ENCODE data around the gene GFRA4.
"Not testable (repeated sequence)": the region's sequence is repeated elsewhere in the genome, so short reads cannot be mapped to it uniquely, and the experiment has no call there.

Gene GFRA4

DNA sequence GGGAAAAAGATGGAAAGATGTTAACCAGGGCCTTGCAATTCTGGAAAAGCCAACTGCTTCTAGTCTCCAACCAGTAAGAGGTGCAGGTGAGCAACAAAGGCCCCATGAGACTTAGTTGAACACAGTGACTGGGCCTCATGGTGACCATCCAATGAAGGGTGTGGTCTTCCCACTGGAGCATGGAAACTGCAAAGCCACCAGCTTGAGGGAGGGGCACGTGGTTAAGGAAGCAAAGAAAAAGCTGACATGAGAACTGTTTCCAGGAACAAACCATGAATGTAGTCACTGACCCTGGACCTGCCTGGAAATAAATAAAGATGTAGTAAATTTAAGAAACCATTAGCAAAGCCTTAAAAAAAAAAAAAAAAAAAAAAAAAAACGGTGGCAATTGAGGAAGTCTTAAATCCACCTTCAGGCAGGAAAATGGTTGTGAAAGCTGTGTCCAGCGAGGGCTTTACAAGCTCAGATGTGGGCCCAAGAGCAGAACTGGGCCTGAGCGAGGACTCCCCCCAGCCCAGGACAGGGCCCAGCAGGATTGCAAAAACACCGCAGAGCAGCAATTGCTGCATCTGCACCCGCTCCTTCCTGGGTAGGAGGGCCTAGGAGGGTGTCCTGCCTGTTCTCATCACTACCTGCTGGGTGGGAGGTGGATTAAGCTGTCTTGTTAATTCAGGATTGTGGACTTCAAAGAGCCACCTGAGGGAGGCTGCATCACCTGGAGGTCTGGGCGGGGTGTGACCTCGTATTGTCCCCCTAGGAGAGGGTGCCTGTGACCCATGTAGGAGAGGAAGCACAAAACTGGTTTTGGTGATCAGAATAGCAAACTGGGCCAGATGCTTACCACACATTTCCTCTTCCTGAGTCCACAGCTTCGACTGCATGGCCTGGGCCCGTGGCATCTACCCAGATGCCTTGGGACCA is 10.3 kb downstream of the GFRA4 start:
- no peak for DNase-seq

GRCh38 chr20:3652221-3652620 is 11.0 kb downstream of the GFRA4 start:
- no peak for DNase-seq

GRCh38 chr20:3651204-3651962 is 11.8 kb downstream of the GFRA4 start:
- no peak for DNase-seq

DNA sequence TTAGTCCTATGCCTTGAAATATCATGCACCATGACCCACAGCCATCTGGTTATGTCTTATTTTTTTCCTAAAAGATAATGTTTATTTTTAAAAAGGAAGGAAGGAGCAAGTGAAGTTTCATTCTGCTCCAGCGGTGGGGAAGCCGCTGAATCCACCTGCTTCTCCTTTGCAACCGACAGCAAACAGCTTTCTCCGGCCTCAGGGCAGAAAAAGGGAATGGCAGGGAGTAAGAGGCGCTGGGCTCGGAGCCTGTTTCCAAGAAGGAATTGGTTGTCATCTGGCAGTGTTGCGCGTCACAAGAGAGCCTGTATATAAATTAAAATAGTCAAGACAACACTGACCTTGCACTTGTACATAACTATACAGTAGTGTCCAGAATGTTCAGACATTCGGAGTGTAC is 14.2 kb downstream of the GFRA4 start:
- DNase-seq, result no peak

DNA sequence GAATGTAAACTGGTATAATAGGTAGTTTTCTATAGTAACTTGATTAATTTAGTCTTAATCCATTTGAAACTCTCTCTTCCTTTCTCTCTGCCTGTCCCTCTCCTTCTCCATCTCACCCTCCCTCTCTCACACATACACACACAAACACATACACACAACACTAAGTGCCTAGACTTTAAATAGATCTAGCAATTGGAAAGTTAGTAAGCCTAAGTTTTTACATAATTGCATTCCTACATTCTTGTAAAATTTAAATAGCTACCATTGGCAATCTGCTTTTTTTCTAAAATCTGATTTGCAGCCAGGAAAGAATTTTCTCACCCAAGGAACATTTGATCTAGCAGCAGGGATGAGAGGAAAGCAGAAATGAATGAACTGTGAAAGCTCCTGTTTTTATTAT is 15.7 kb downstream of the GFRA4 start:
- DNase-seq, result no peak

- no peak for DNase-seq
These were observed 16.5 kb downstream of the GFRA4 start for GRCh38 chr20:3646651-3647050.

DNA sequence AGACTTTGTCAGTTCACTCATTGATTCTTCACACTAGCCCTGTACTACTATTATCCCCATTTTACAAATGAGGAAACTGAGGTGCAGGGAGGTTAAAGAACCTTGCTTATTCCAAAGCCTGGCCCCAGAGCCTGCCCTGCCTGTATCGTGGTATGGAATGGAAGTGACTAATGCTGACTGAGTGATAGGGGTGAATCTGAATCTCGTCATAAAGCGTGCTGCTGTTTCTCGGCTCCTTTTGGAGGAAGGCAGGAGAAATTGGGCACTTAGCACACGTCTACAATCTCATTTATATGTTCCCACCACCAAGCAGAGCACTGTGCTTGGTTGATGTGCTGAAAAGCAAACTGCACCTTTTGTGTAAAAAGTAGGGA is 17.1 kb downstream of the GFRA4 start:
- no peak for DNase-seq

DNA sequence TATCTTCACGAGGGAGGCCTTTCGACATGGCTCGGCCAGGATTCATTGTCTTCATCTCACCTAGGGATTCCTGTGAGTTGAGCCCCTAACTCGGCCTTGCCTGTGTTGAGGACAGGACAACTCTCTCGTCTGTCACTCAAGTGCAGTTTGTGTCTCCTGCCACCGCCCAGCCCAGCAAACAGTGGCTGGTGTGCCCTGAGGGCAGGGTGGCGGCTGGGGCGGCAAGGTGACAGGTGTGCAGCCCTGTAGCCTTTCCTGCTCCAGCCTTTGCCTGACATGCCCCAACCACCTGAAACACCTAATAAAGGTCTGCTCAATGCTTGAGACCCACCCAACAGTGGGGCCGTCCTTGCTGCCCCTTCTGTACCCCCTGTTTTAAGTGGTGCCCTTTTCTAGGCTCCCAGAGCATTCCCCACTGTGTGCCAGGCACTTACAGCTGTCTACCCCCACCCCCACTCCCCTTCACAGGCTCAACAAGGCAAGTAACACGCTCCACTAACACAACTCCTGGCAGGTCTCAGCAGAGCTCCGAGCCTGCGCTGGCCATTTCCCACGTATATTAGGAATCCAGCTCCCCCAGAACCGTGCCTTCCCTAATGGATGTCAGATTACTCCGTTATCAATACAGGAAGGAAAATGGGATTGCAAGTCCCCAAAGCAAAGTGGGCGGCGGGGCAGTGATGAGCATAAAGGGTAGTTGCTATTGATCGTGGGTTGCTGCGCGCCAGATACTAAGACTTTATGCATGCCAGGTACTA is 17.7 kb downstream of the GFRA4 start:
- no peak for DNase-seq

DNA sequence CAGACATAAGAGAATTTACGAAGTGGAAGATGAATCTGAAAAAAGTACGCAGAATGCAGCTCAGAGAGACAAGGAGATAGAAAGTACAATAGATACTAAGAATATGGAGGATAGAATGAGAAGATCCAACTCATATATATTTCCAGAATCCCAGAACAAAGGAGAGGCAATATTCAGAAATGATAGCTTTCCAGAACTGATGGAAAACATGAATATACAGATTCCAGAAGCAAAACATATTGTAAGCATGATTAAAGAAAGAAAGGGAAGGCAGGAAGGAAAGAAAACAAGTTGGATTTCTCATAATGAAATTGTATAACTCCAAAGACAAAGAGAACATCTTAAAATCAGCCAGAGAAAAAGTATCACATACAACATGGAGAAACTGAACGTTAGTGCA is 22.9 kb downstream of the GFRA4 start:
- no peak for DNase-seq

DNA sequence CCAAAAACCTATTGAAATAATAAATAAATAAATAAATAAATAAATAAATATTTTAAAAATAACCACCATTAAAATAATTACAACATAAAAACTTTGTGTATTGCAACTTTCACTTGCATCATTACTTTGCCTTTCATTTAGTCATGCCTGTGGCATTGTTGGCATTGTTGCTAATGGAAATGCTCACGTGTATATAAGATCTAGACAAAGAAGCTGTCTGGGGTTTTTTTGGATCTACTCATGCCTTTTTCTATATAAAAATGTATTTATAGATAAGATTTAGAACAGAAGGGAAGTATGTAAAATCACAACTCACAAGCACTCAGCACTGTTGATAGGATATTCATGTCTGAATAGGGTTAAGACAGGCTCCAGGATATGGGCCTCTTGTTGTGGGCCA is 27.9 kb downstream of the GFRA4 start:
- no peak for DNase-seq

GRCh38 chr20:3633913-3634478 is 29.2 kb downstream of the GFRA4 start:
- no peak for DNase-seq

DNA sequence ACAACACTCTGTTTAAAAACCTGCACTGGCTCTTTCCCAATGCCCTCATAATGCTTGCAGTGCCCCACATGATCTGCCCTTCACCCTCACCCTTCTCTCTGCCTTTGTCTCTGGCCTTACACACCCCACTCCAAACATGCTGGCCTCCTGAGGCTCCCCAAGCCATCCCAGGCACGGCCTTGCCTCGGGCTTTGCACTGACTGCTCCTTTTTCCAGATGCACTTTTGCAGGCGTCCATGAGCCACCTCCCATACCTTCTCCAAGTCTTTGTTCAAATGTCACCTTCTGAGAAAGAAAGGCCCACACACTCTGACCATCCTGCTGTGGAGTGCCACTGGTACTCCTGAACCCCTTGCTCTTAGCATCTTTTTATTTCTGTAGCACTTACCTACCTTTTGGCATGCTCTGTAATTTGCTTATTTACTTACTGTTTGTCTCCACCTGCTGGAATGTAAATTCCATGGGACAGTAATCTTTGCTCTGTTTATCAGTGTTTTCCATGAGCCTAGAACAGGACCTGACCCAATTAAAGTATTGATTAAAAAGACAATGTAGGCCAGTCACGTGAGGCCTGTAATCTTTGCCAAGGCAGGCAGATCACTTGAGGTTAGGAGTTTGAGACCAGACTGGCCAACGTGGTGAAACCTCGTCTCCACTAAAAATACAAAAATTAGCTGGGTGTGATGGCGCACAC is 30.7 kb downstream of the GFRA4 start:
- DNase-seq, result no peak

DNA sequence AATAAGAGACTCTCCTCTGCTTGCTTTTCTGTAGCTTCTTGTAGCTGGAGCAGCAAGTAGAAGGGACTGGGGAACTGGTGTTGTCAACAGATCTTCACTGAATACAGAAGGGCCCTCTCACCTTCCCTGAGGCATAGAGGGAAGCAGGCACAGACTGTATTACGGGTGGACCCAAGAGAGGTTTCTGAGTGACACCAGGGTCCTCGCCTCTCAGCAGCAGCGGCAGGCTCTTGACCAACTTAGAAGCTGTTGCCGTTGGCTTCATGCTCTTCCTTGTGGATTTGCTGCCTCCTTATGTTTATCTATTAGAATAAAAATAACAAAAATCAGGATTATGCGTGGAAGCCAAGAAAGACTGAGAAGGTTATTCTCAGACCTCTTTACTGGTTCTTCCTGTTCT is 31.7 kb downstream of the GFRA4 start:
- DNase-seq, result no peak

- no peak for DNase-seq
These were observed 32.8 kb downstream of the GFRA4 start for GRCh38 chr20:3630429-3630828.

- DNase-seq, result no peak
These were observed 33.3 kb downstream of the GFRA4 start for GRCh38 chr20:3629893-3630292.

DNA sequence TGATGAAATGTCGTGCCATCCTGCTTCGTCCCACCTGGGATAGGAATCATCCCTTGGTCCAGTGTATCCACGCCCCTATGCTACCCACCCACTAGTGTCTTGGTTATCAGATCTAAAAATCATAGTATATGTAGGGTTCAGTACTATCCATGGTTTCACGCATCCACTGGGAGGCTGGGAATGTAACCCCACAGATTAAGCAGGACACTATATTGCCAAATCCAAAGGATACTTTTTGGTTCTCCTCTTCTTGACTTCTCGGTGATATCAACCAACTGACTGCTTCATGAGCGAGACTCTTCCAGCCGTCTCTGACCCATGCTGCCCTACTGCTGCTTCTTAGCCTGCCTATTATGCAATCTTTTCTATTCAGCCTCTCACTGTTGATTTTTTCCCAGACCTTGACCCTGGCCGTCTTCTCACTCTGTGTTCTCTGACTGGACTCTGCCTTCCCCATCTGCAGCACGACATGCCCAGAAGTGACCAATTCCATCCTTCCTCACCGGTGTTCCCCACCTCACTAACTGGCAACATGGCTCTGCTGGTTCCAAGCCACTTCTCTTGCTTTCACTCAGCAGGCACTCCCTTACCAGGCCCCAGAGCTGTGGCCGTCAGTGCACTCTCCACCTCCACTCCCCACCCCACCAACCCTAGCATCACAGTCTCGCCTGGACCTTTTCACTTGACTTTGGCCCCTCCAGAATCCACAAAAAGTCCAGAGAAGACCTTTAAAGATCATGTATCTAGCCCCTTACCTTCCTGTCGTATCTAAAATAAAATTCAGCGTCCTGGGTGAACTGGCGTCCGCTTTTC is 34.5 kb downstream of the GFRA4 start:
- DNase-seq, result no peak

DNA sequence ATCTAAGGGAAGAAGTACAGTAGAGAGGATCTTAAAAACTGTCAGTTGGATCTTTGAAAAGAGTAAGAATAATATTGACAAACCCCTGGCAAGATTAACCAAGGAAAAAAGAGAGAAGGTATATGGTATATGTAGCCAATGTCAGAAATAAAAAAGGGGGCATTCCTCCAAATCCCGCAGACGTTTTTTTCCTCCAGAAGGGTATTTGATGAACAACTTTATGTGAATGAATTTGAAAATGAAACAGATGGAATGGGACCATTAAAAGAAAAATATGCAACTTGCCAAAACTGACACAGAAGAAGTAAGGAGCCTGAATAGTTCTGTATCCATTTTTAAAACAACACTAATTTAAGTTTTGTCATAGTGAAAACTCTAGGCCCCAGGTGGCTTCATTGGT is 35.7 kb downstream of the GFRA4 start:
- DNase-seq, result no peak

GRCh38 chr20:3622406-3622805 is 40.8 kb downstream of the GFRA4 start:
- DNase-seq, result no peak

GRCh38 chr20:3621111-3621510 is 42.1 kb downstream of the GFRA4 start:
- no peak for DNase-seq

DNA sequence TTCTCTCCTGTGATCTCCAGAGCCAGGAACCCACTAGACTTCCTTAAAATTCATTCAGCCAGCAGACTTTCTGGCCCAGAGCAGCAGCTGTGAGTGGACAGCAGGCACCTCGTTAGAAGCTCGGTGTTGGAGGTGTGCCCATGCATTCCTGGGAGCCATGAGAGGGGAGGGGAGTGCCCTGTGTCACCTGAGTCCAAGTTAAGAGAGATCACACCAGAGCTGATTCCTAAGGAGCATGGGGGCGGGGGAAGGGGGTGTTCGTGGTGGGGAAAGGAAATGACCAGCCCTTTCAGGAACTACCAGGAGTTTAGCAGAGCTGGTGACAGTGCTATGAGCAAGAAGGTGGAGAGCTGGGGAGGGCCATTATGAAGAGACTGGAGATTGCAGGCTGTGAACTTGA is 46.9 kb downstream of the GFRA4 start:
- no peak for DNase-seq

DNA sequence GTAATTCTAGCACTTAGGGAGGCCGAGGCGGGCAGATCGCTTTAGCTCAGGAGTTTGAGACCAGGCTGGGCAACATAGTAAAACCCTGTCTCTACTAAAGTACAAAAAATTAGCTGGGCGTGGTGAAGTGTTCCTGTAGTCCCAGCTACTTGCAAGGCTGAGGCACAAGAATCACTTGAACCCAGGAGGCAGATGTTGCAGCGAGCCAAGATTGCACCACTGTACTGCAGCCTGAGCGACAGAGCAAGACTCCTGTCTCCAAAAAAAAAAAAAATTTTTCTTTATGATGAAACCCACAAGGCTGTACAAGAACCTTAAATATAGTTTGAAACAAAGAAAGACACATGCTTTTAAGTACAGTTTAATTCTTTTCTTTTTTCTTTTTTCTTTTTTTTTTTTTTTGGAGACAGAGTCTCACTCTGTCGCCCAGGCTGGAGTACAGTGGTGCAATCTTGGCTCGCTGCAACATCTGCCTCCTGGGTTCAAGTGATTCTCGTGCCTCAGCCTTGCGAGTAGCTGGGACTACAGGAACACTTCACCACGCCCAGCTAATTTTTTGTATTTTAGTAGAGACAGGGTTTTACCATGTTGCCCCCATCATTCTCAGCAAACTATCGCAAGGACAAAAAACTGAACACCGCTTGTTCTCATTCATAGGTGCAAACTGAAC is 47.9 kb downstream of the GFRA4 start:
- DNase-seq, result not testable (repeated sequence)

All from NCI-H1092 (cell line).